GM12873 (cell line): ENCODE measurements around the gene LCORL.

Source experiments
- TF ChIP-seq, protein P1 (sequence below): IDR thresholded peaks from 2 replicates; pipeline ENCODE4 v1.5.1; 2012; ENCODE audit warnings: low read depth, mild to moderate bottlenecking, moderate library complexity, low read length, control low read depth; ENCODE audit not compliant: insufficient read depth; ENCODE audit errors: missing control alignments

LCORL gene

GRCh38 chr4:17807446-17807845 is 214.1 kb downstream of the LCORL start:
- TF ChIP-seq, protein P1, sequence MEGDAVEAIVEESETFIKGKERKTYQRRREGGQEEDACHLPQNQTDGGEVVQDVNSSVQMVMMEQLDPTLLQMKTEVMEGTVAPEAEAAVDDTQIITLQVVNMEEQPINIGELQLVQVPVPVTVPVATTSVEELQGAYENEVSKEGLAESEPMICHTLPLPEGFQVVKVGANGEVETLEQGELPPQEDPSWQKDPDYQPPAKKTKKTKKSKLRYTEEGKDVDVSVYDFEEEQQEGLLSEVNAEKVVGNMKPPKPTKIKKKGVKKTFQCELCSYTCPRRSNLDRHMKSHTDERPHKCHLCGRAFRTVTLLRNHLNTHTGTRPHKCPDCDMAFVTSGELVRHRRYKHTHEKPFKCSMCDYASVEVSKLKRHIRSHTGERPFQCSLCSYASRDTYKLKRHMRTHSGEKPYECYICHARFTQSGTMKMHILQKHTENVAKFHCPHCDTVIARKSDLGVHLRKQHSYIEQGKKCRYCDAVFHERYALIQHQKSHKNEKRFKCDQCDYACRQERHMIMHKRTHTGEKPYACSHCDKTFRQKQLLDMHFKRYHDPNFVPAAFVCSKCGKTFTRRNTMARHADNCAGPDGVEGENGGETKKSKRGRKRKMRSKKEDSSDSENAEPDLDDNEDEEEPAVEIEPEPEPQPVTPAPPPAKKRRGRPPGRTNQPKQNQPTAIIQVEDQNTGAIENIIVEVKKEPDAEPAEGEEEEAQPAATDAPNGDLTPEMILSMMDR: no peak

GRCh38 chr4:17805580-17806155 is 215.9 kb downstream of the LCORL start:
- TF ChIP-seq, protein P1: no peak

- TF ChIP-seq, protein P1: no peak
Measured at GRCh38 chr4:17797808-17798207, 223.7 kb downstream of the LCORL start.

- TF ChIP-seq, protein P1: no peak
Measured at GRCh38 chr4:17794730-17795129, 226.8 kb downstream of the LCORL start.
